Left ventricle myocardium inferior (tissue), 1 donor: ENCODE data around the gene RPL3. TPM values are rescaled to one million over a fixed set of nuclear protein-coding genes. Genes with fewer than 3 reads are reported as not detected.

Experiments used
- DNase-seq: peaks from one replicate; pipeline ENCODE4 v3.0.0-alpha.2; 2020
- H3K27ac ChIP-seq: fragments of 200-600 bp; replicated peaks from 2 replicates; pipeline ENCODE4 v1.8.0; 2021
- H3K27me3 ChIP-seq: fragments of 200-600 bp; 2 replicates; pipeline ENCODE4 v1.8.0; 2021; ENCODE audit warnings: low read depth
- H3K36me3 ChIP-seq: fragments of 200-600 bp; 2 replicates; pipeline ENCODE4 v1.8.0; 2021
- H3K4me1 ChIP-seq: fragments of 200-600 bp; 2 replicates; pipeline ENCODE4 v1.8.0; 2021
- H3K4me3 ChIP-seq: fragments of 200-600 bp; 2 replicates; pipeline ENCODE4 v1.8.0; 2021; ENCODE audit warnings: mild to moderate bottlenecking, moderate library complexity
- H3K9me3 ChIP-seq: fragments of 200-600 bp; replicated peaks from 2 replicates; pipeline ENCODE4 v1.8.0; 2021
- CTCF ChIP-seq: fragments of 200-600 bp; IDR thresholded peaks from 2 replicates; pipeline ENCODE4 v1.8.0; 2021; ENCODE audit warnings: antibody characterized with exemption, mild to moderate bottlenecking, borderline replicate concordance
- intact Hi-C: fragments of 100-400 bp; cut with micrococcal nuclease; formaldehyde crosslinking; loops from one replicate; pipeline ENCODE4 v1.11.0; 2022
- total RNA-seq: library from RNA; stranded (reverse); fragmentation: NEBNext Ultra II Directional; extraction: Animal tissue kit (Norgen Biotek cat#: 25700); gene quantifications from one replicate; pipeline ENCODE4 v1.2.1, GENCODE V29; 2021
- donor health status: DM: no; HTN: yes; CAD: no; lungs with severe emphysema.

The RPL3 gene
- total RNA-seq, 1 donor from 2014 or later: 325 TPM

- no peak overlapping the region for H3K4me3 ChIP-seq
- no peaks in the 10 kb centered on the region for H3K27me3 ChIP-seq
- peaks cover 5% of the 10 kb centered on the region for H3K9me3 ChIP-seq
- H3K27ac ChIP-seq: peak overlapping the region; percentile 80
- intact Hi-C loops: no loop called here
- H3K36me3 ChIP-seq: no peaks in the 10 kb centered on the region
- peaks cover 54% of the 10 kb centered on the region for H3K4me1 ChIP-seq
- no peak for DNase-seq
- no peak for TF ChIP-seq CTCF
These were observed 51.4 kb downstream of the RPL3 start for GRCh38 chr22:39267974-39268373.

GRCh38 chr22:39266398-39267030 lies 52.9 kb downstream of the RPL3 start:
- TF ChIP-seq CTCF: no peak
- DNase-seq: no peak
- intact Hi-C loops: no loop called here
- Histone ChIP-seq H3K27ac (peak overlapping the region; percentile 80), H3K9me3 (peaks cover 14% of the 10 kb centered on the region), H3K4me3 (no peak overlapping the region), H3K4me1 (peaks cover 54% of the 10 kb centered on the region), H3K27me3 (no peaks in the 10 kb centered on the region), H3K36me3 (no peaks in the 10 kb centered on the region)

GRCh38 chr22:39265143-39265886 lies 54.1 kb downstream of the RPL3 start:
- DNase-seq: no peak
- H3K9me3 ChIP-seq: peaks cover 17% of the 10 kb centered on the region
- H3K4me1 ChIP-seq: peaks cover 46% of the 10 kb centered on the region
- no peak overlapping the region for H3K27ac ChIP-seq
- no peaks in the 10 kb centered on the region for H3K27me3 ChIP-seq
- intact Hi-C loops: no loop called here
- no peak for TF ChIP-seq CTCF
- no peak overlapping the region for H3K4me3 ChIP-seq
- no peaks in the 10 kb centered on the region for H3K36me3 ChIP-seq

- intact Hi-C loops: no loop called here
- no peaks in the 10 kb centered on the region for H3K36me3 ChIP-seq
- no peak overlapping the region for H3K4me3 ChIP-seq
- peaks cover 40% of the 10 kb centered on the region for H3K4me1 ChIP-seq
- H3K27me3 ChIP-seq: no peaks in the 10 kb centered on the region
- H3K9me3 ChIP-seq: peaks cover 17% of the 10 kb centered on the region
- no peak for TF ChIP-seq CTCF
- peak; percentile 67 for DNase-seq
- no peak overlapping the region for H3K27ac ChIP-seq
These were observed 54.9 kb downstream of the RPL3 start for GRCh38 chr22:39264349-39265038.

- peaks cover 17% of the 10 kb centered on the region for H3K9me3 ChIP-seq
- H3K4me1 ChIP-seq: peaks cover 33% of the 10 kb centered on the region
- intact Hi-C loops: no loop called here
- no peaks in the 10 kb centered on the region for H3K36me3 ChIP-seq
- H3K4me3 ChIP-seq: no peak overlapping the region
- no peak for TF ChIP-seq CTCF
- no peak for DNase-seq
- no peaks in the 10 kb centered on the region for H3K27me3 ChIP-seq
- H3K27ac ChIP-seq: no peak overlapping the region
These were observed 55.6 kb downstream of the RPL3 start for GRCh38 chr22:39263626-39264348.
